ENCODE measurements around the gene TSSK3.

Gene TSSK3

GRCh38 chr1:32329931-32330466 lies 32.3 kb upstream of the TSSK3 start:
- TF ChIP-seq MAX (IDR thresholded peaks at IDR 0.05; ENCODE audit: low read depth, low read length), result no peak
- TF ChIP-seq POLR2A (IDR thresholded peaks at IDR 0.05; ENCODE audit: extremely low read depth, insufficient read length), result no peak
- no peak for TF ChIP-seq MYC (IDR thresholded peaks at IDR 0.05; ENCODE audit: low read depth, low read length)
- no peak for TF ChIP-seq CTCF (IDR thresholded peaks at IDR 0.05; ENCODE audit: low read depth, low read length)
- no peak for DNase-seq (ENCODE audit: low read depth)

GRCh38 chr1:32330558-32331151 lies 31.7 kb upstream of the TSSK3 start:
- no peak overlapping the region for H3K4me3 ChIP-seq (ENCODE audit: low read depth, low read length)
- DNase-seq (ENCODE audit: low read depth), result no peak
- no peak for TF ChIP-seq POLR2A (IDR thresholded peaks at IDR 0.05; ENCODE audit: extremely low read depth, insufficient read length)
- no peak for TF ChIP-seq CTCF (IDR thresholded peaks at IDR 0.05; ENCODE audit: low read depth, low read length)
- TF ChIP-seq MYC (IDR thresholded peaks at IDR 0.05; ENCODE audit: low read depth, low read length), result no peak
- no peak for TF ChIP-seq MAX (IDR thresholded peaks at IDR 0.05; ENCODE audit: low read depth, low read length)

More at GRCh38 chr1:32329931-32330466, 32.3 kb upstream of the TSSK3 start:
- H3K4me3 ChIP-seq (ENCODE audit: low read depth, low read length), result no peak overlapping the region

- TF ChIP-seq CTCF (IDR thresholded peaks at IDR 0.05; ENCODE audit: low read depth, low read length) (no peak), MYC (IDR thresholded peaks at IDR 0.05; ENCODE audit: low read depth, low read length) (no peak), MAX (IDR thresholded peaks at IDR 0.05; ENCODE audit: low read depth, low read length) (no peak), POLR2A (IDR thresholded peaks at IDR 0.05; ENCODE audit: extremely low read depth, insufficient read length) (no peak)
- H3K4me3 ChIP-seq (ENCODE audit: low read depth, low read length), result no peak overlapping the region
- no peak for DNase-seq (ENCODE audit: low read depth)
Observed at GRCh38 chr1:32331549-32331948, 30.8 kb upstream of the TSSK3 start.

GRCh38 chr1:32332290-32333079 lies 29.9 kb upstream of the TSSK3 start:
- no peak for TF ChIP-seq POLR2A (IDR thresholded peaks at IDR 0.05; ENCODE audit: extremely low read depth, insufficient read length)
- TF ChIP-seq CTCF (IDR thresholded peaks at IDR 0.05; ENCODE audit: low read depth, low read length), result no peak
- TF ChIP-seq MAX (IDR thresholded peaks at IDR 0.05; ENCODE audit: low read depth, low read length), result no peak
- TF ChIP-seq MYC (IDR thresholded peaks at IDR 0.05; ENCODE audit: low read depth, low read length), result no peak
- DNase-seq (ENCODE audit: low read depth), result no peak
- no peak overlapping the region for H3K4me3 ChIP-seq (ENCODE audit: low read depth, low read length)

GRCh38 chr1:32333251-32333963 lies 28.9 kb upstream of the TSSK3 start:
- H3K4me3 ChIP-seq (ENCODE audit: low read depth, low read length), result no peak overlapping the region
- DNase-seq (ENCODE audit: low read depth), result no peak

More at GRCh38 chr1:32333251-32333963, 28.9 kb upstream of the TSSK3 start:
- no peak for TF ChIP-seq CTCF (IDR thresholded peaks at IDR 0.05; ENCODE audit: low read depth, low read length)
